GM15510 (cell line): Measurements from ENCODE around the gene MCM9.

Experiments used
- POLR2A ChIP-seq: IDR thresholded peaks from 3 replicates; pipeline ENCODE4 v1.6.1; 2011; ENCODE audit warnings: borderline replicate concordance; ENCODE audit not compliant: insufficient read length; ENCODE audit errors: extremely low read depth

The MCM9 gene

GRCh38 chr6:118903138-118903537 is 31.8 kb downstream of the MCM9 start:
- TF ChIP-seq POLR2A = no peak

GRCh38 chr6:118902726-118903125 is 32.2 kb downstream of the MCM9 start:
- TF ChIP-seq POLR2A = no peak

GRCh38 chr6:118899948-118900347 is 35.0 kb downstream of the MCM9 start:
- no peak for TF ChIP-seq POLR2A

GRCh38 chr6:118897386-118897785 is 37.6 kb downstream of the MCM9 start:
- no peak for TF ChIP-seq POLR2A

GRCh38 chr6:118896339-118897136 is 38.4 kb downstream of the MCM9 start:
- no peak for TF ChIP-seq POLR2A

GRCh38 chr6:118895859-118896258 is 39.1 kb downstream of the MCM9 start:
- TF ChIP-seq POLR2A = no peak

GRCh38 chr6:118895261-118895560 is 39.7 kb downstream of the MCM9 start:
- no peak for TF ChIP-seq POLR2A

GRCh38 chr6:118894425-118895260 is 40.3 kb downstream of the MCM9 start:
- peak; percentile 63 for TF ChIP-seq POLR2A

GRCh38 chr6:118893807-118894424 is 41.0 kb downstream of the MCM9 start, which contains the start of gene ASF1A:
TSS of gene ASF1A (plus strand) at chr6:118894152. CDS start at chr6:118894414, 262 bp downstream.
- peak; percentile 60 for TF ChIP-seq POLR2A

- no peak for TF ChIP-seq POLR2A
Observed at GRCh38 chr6:118893064-118893806, 41.7 kb downstream of the MCM9 start.

GRCh38 chr6:118892355-118892991 is 42.5 kb downstream of the MCM9 start:
- TF ChIP-seq POLR2A = no peak

- no peak for TF ChIP-seq POLR2A
Observed at GRCh38 chr6:118890997-118891790, 43.8 kb downstream of the MCM9 start.

- TF ChIP-seq POLR2A = no peak
Observed at GRCh38 chr6:118889163-118889562, 45.8 kb downstream of the MCM9 start.
